ENCODE measurements around the gene MEFV.

Gene MEFV, protein sequence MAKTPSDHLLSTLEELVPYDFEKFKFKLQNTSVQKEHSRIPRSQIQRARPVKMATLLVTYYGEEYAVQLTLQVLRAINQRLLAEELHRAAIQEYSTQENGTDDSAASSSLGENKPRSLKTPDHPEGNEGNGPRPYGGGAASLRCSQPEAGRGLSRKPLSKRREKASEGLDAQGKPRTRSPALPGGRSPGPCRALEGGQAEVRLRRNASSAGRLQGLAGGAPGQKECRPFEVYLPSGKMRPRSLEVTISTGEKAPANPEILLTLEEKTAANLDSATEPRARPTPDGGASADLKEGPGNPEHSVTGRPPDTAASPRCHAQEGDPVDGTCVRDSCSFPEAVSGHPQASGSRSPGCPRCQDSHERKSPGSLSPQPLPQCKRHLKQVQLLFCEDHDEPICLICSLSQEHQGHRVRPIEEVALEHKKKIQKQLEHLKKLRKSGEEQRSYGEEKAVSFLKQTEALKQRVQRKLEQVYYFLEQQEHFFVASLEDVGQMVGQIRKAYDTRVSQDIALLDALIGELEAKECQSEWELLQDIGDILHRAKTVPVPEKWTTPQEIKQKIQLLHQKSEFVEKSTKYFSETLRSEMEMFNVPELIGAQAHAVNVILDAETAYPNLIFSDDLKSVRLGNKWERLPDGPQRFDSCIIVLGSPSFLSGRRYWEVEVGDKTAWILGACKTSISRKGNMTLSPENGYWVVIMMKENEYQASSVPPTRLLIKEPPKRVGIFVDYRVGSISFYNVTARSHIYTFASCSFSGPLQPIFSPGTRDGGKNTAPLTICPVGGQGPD

DNA sequence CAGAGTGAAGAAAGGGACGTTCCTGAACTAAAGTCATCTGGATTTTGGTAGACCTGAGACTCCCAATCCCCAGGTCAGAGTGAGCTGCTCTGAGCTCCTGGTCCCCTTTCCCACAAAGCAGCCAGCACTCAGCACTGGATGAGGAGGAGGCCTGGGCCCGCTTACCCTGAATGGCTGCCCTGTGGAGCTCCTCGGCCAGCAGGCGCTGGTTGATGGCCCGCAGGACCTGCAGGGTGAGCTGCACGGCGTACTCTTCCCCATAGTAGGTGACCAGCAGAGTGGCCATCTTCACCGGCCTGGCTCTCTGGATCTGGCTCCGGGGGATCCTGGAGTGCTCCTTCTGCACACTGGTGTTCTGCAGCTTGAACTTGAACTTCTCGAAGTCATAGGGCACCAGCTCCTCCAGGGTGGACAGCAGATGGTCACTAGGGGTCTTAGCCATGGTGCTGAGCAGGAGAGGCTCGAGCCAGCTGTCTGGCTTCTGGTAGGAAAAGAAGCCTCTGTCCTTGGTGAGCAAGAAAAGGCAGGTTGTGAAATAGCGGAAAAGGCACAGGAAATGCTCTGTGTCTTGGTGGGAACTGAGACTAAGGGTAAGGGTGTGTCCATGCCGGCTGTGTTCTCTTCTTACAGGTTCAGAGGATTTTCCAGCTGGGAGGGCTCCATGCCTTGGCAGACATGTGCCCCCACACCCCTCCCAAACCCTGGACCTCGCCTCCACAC, at the start of gene MEFV:
TSS of gene MEFV (minus strand) at position 488 of the 720 bp plus-strand sequence. CDS start at position 442, 46 bp downstream.
- H3K36me3 Mint-ChIP-seq (ENCODE audit: insufficient read depth): no peaks in the 10 kb centered on the region
- DNase-seq (ENCODE audit: low spot score in 2 of 2) (no peak), ATAC-seq (replicated peaks; ENCODE audit: extremely low read depth, poor library complexity, severe bottlenecking) (no peak)
- H3K27me3 Mint-ChIP-seq: peaks cover 6% of the 10 kb centered on the region
- H3K4me1 Mint-ChIP-seq: no peaks in the 10 kb centered on the region
- H3K9me3 Mint-ChIP-seq: no peaks in the 10 kb centered on the region
- no peak within 1 kb of the TSS for H3K27ac Mint-ChIP-seq (ENCODE audit: low read depth)
- H3K4me3 Mint-ChIP-seq: no peak within 1 kb of the TSS

DNA sequence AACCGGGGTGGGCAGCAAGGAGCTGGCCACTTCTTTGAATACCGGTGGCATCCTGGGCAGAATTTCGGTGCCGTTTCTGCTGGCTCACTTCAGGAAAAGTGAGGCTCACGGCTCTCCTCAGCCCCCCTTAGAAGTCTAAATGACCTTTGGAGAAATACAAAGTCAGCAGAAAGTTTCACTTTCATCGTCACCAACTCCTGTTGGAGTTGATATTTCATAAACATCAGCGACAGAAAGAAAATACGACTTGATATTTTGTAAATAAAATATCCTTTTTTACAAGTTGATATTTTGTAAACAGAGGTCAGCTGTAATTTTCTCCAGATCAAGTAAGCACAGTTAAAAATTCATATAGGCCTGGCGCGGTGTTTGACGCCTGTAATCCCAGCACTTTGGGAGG, 49.6 kb upstream of the MEFV start:
- DNase-seq (ENCODE audit: low spot score in 2 of 2) (no peak), ATAC-seq (replicated peaks; ENCODE audit: extremely low read depth, poor library complexity, severe bottlenecking) (no peak)
- H3K36me3 Mint-ChIP-seq (ENCODE audit: insufficient read depth): peaks cover 24% of the 10 kb centered on the region
- H3K4me3 Mint-ChIP-seq: peak overlapping the region; percentile 74
- peaks cover 19% of the 10 kb centered on the region for H3K4me1 Mint-ChIP-seq
- H3K27ac Mint-ChIP-seq (ENCODE audit: low read depth): peak overlapping the region; percentile 57
- peaks cover 12% of the 10 kb centered on the region for H3K9me3 Mint-ChIP-seq
- H3K27me3 Mint-ChIP-seq: no peaks in the 10 kb centered on the region

GRCh38 chr16:3305109-3306068, 49.0 kb upstream of the MEFV start, which contains the start of the genes TIGD7 and ZNF75A:
TIGD7 (minus strand) TSS chr16:3305430; CDS start chr16:3300614, 4,816 bp downstream.
ZNF75A (plus strand) TSS chr16:3305497; CDS start chr16:3308429, 2,932 bp downstream.
- H3K4me3 Mint-ChIP-seq: peak within 1 kb of the TSS; percentile 74
- ATAC-seq (replicated peaks; ENCODE audit: extremely low read depth, poor library complexity, severe bottlenecking) (peak; percentile 93), DNase-seq (ENCODE audit: low spot score in 2 of 2) (peak; percentile 66 to 77)
- H3K27me3 Mint-ChIP-seq: no peaks in the 10 kb centered on the region
- peak within 1 kb of the TSS; percentile 57 for H3K27ac Mint-ChIP-seq (ENCODE audit: low read depth)
- peaks cover 23% of the 10 kb centered on the region for H3K36me3 Mint-ChIP-seq (ENCODE audit: insufficient read depth)
- peaks cover 19% of the 10 kb centered on the region for H3K4me1 Mint-ChIP-seq
- peaks cover 12% of the 10 kb centered on the region for H3K9me3 Mint-ChIP-seq

GRCh38 chr16:3304370-3304769, 47.9 kb upstream of the MEFV start:
- Mint-ChIP-seq H3K27ac (ENCODE audit: low read depth) (no peak overlapping the region), H3K36me3 (ENCODE audit: insufficient read depth) (peaks cover 25% of the 10 kb centered on the region), H3K9me3 (peaks cover 15% of the 10 kb centered on the region)

DNA sequence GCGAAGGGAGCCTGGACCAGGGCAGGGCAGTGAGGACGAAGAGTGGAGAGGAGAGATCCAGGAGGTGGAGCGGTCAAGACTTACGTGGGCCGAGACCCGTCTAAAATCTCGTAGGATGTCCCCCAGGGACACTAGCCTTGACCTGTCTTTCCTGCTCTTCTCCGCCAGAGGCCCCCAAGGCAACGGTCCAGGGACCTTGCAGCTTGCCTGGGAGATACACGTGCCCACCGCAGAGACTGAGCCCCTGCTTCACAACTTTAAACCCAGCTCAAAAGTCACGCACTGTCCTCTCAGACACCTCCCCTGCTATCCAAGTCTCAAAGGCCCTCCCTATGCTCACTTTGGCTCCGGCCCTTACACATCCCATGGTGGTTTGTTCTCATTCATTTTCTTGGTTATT, 39.4 kb upstream of the MEFV start:
- H3K36me3 Mint-ChIP-seq (ENCODE audit: insufficient read depth): peaks cover 15% of the 10 kb centered on the region
- peak overlapping the region; percentile 39 for H3K4me3 Mint-ChIP-seq
- no peaks in the 10 kb centered on the region for H3K27me3 Mint-ChIP-seq

More at GRCh38 chr16:3304370-3304769, 47.9 kb upstream of the MEFV start:
- H3K4me3 Mint-ChIP-seq: peak overlapping the region; percentile 74
- peaks cover 19% of the 10 kb centered on the region for H3K4me1 Mint-ChIP-seq
- ATAC-seq (replicated peaks; ENCODE audit: extremely low read depth, poor library complexity, severe bottlenecking) (no peak), DNase-seq (ENCODE audit: low spot score in 2 of 2) (no peak)
- no peaks in the 10 kb centered on the region for H3K27me3 Mint-ChIP-seq

DNA sequence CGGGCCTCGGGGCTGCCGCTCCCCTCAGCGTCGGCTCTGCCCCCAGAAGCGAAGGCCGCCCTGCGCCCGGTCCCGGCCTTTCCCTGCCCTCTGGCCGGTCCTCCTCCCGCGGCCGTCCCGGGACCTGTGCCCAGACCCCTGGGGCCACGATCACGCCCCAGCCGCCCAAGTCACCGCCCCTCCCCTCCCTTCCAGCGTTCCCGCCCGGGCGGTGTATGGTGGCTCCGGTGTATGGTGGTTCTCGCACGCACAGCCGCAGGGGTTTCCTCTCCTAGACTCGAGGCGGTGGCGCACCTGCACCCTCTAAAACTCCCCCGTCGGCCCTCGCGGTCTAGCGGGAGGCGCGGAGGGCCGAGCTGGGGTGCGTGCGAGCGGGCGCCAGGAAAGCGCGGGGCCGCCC, 38.8 kb upstream of the MEFV start:
- no peak overlapping the region for H3K4me3 Mint-ChIP-seq
- no peaks in the 10 kb centered on the region for H3K27me3 Mint-ChIP-seq
- ATAC-seq (replicated peaks; ENCODE audit: extremely low read depth, poor library complexity, severe bottlenecking) (no peak), DNase-seq (ENCODE audit: low spot score in 2 of 2) (no peak)
- H3K9me3 Mint-ChIP-seq: peaks cover 28% of the 10 kb centered on the region
- H3K36me3 Mint-ChIP-seq (ENCODE audit: insufficient read depth): peaks cover 10% of the 10 kb centered on the region
- H3K27ac Mint-ChIP-seq (ENCODE audit: low read depth): no peak overlapping the region
- H3K4me1 Mint-ChIP-seq: peaks cover 11% of the 10 kb centered on the region

More for the DNA sequence above, 39.4 kb upstream of the MEFV start:
- H3K9me3 Mint-ChIP-seq: peaks cover 28% of the 10 kb centered on the region
- no peak for DNase-seq (ENCODE audit: low spot score in 2 of 2)
- H3K4me1 Mint-ChIP-seq: peaks cover 11% of the 10 kb centered on the region
- no peak for ATAC-seq (replicated peaks; ENCODE audit: extremely low read depth, poor library complexity, severe bottlenecking)
- no peak overlapping the region for H3K27ac Mint-ChIP-seq (ENCODE audit: low read depth)

- DNase-seq (ENCODE audit: low spot score in 2 of 2) (no peak), ATAC-seq (replicated peaks; ENCODE audit: extremely low read depth, poor library complexity, severe bottlenecking) (no peak)
- Mint-ChIP-seq H3K4me1 (peaks cover 11% of the 10 kb centered on the region), H3K27me3 (no peaks in the 10 kb centered on the region), H3K36me3 (ENCODE audit: insufficient read depth) (peaks cover 27% of the 10 kb centered on the region), H3K4me3 (no peak overlapping the region), H3K27ac (ENCODE audit: low read depth) (no peak overlapping the region), H3K9me3 (peaks cover 23% of the 10 kb centered on the region)
Measured at GRCh38 chr16:3292604-3293003, 36.2 kb upstream of the MEFV start.

GRCh38 chr16:3289998-3290673, 33.7 kb upstream of the MEFV start:
- H3K4me1 Mint-ChIP-seq: peaks cover 21% of the 10 kb centered on the region
- H3K27me3 Mint-ChIP-seq: no peaks in the 10 kb centered on the region
- no peak overlapping the region for H3K27ac Mint-ChIP-seq (ENCODE audit: low read depth)
- DNase-seq (ENCODE audit: low spot score in 2 of 2) (no peak), ATAC-seq (replicated peaks; ENCODE audit: extremely low read depth, poor library complexity, severe bottlenecking) (no peak)
- H3K9me3 Mint-ChIP-seq: peaks cover 15% of the 10 kb centered on the region
- peaks cover 41% of the 10 kb centered on the region for H3K36me3 Mint-ChIP-seq (ENCODE audit: insufficient read depth)
- H3K4me3 Mint-ChIP-seq: no peak overlapping the region

GRCh38 chr16:3285131-3285530, 28.7 kb upstream of the MEFV start:
- Mint-ChIP-seq H3K27me3 (no peaks in the 10 kb centered on the region), H3K36me3 (ENCODE audit: insufficient read depth) (peaks cover 44% of the 10 kb centered on the region), H3K9me3 (no peaks in the 10 kb centered on the region), H3K4me3 (peak overlapping the region; percentile 87), H3K27ac (ENCODE audit: low read depth) (no peak overlapping the region), H3K4me1 (peaks cover 38% of the 10 kb centered on the region)
- DNase-seq (ENCODE audit: low spot score in 2 of 2) (no peak), ATAC-seq (replicated peaks; ENCODE audit: extremely low read depth, poor library complexity, severe bottlenecking) (no peak)

- Mint-ChIP-seq H3K27ac (ENCODE audit: low read depth) (peak overlapping the region; percentile 94), H3K36me3 (ENCODE audit: insufficient read depth) (peaks cover 37% of the 10 kb centered on the region), H3K4me1 (peaks cover 38% of the 10 kb centered on the region), H3K4me3 (peak overlapping the region; percentile 87), H3K27me3 (no peaks in the 10 kb centered on the region), H3K9me3 (no peaks in the 10 kb centered on the region)
- ATAC-seq (replicated peaks; ENCODE audit: extremely low read depth, poor library complexity, severe bottlenecking) (no peak), DNase-seq (ENCODE audit: low spot score in 2 of 2) (no peak)
Measured at GRCh38 chr16:3283543-3284447, 27.4 kb upstream of the MEFV start.

Measured in central memory CD8-positive, alpha-beta T cell (primary cell).